GM18861 (cell line): ENCODE results near the gene DOCK9.

Source experiments
- ATAC-seq: cut with Tn5 transposase; IDR thresholded peaks from one replicate; pipeline ENCODE4 v1.9.1; 2021; ENCODE audit not compliant: unreplicated experiment

DOCK9 gene

GRCh38 chr13:98860491-98860890 lies 117.4 kb downstream of the DOCK9 start:
- no peak for ATAC-seq

- no peak for ATAC-seq
Observed at GRCh38 chr13:98858191-98858590, 119.7 kb downstream of the DOCK9 start.

GRCh38 chr13:98856983-98857382 lies 120.9 kb downstream of the DOCK9 start:
- no peak for ATAC-seq

GRCh38 chr13:98854448-98854847 lies 123.4 kb downstream of the DOCK9 start:
- ATAC-seq = no peak

- ATAC-seq = peak; percentile 99
Observed at GRCh38 chr13:98853771-98854221, 124.1 kb downstream of the DOCK9 start.

GRCh38 chr13:98851276-98851675 lies 126.6 kb downstream of the DOCK9 start:
- no peak for ATAC-seq

- no peak for ATAC-seq
Observed at GRCh38 chr13:98848746-98849145, 129.1 kb downstream of the DOCK9 start.

GRCh38 chr13:98847780-98848179 lies 130.1 kb downstream of the DOCK9 start:
- no peak for ATAC-seq

GRCh38 chr13:98846986-98847385 lies 130.9 kb downstream of the DOCK9 start:
- ATAC-seq = no peak

GRCh38 chr13:98846521-98846920 lies 131.3 kb downstream of the DOCK9 start:
- ATAC-seq = no peak

GRCh38 chr13:98845742-98846141 lies 132.1 kb downstream of the DOCK9 start:
- no peak for ATAC-seq

- no peak for ATAC-seq
Observed at GRCh38 chr13:98844021-98844420, 133.8 kb downstream of the DOCK9 start.

GRCh38 chr13:98843482-98843877 lies 134.4 kb downstream of the DOCK9 start:
- ATAC-seq = no peak

GRCh38 chr13:98842858-98843481 lies 134.9 kb downstream of the DOCK9 start:
- ATAC-seq = peak; percentile 88

GRCh38 chr13:98842070-98842469 lies 135.8 kb downstream of the DOCK9 start:
- no peak for ATAC-seq

- ATAC-seq = peak; percentile 83
Observed at GRCh38 chr13:98839856-98840769, 137.8 kb downstream of the DOCK9 start.

- no peak for ATAC-seq
Observed at GRCh38 chr13:98838776-98839175, 139.1 kb downstream of the DOCK9 start.

- no peak for ATAC-seq
Observed at GRCh38 chr13:98837896-98838295, 140.0 kb downstream of the DOCK9 start.

GRCh38 chr13:98835156-98835555 lies 142.7 kb downstream of the DOCK9 start:
- ATAC-seq = no peak

GRCh38 chr13:98834254-98834960 lies 143.5 kb downstream of the DOCK9 start:
- ATAC-seq = no peak

- ATAC-seq = no peak
Observed at GRCh38 chr13:98831236-98831635, 146.6 kb downstream of the DOCK9 start.

- no peak for ATAC-seq
Observed at GRCh38 chr13:98829541-98829940, 148.3 kb downstream of the DOCK9 start.
